AG10803 (cell line): Measurements from ENCODE around the gene FRMPD1.

Experiments
- DNase-seq: peaks from one replicate; pipeline ENCODE4 v3.0.0; 2010; ENCODE audit warnings: low read depth
- H3K4me3 ChIP-seq: 2 replicates; pipeline ENCODE4 v1.5.1; 2011; ENCODE audit warnings: mild to moderate bottlenecking, low read length, control low read depth
- CTCF ChIP-seq: conservative IDR thresholded peaks from 2 replicates; pipeline ENCODE4 v1.5.1; 2011; ENCODE audit warnings: mild to moderate bottlenecking, low read length, control low read depth, inconsistent platforms

Gene FRMPD1

GRCh38 chr9:37707748-37708147 lies 57.0 kb downstream of the FRMPD1 start:
- no peak for TF ChIP-seq CTCF

GRCh38 chr9:37710046-37710445 lies 59.3 kb downstream of the FRMPD1 start:
- TF ChIP-seq CTCF, result no peak
- no peak for DNase-seq
- H3K4me3 ChIP-seq, result no peak overlapping the region

More at GRCh38 chr9:37707748-37708147, 57.0 kb downstream of the FRMPD1 start:
- no peak overlapping the region for H3K4me3 ChIP-seq
- no peak for DNase-seq

- no peak for TF ChIP-seq CTCF
- no peak overlapping the region for H3K4me3 ChIP-seq
- DNase-seq, result no peak
Observed at GRCh38 chr9:37715260-37715659, 64.5 kb downstream of the FRMPD1 start.

- TF ChIP-seq CTCF, result no peak
Observed at GRCh38 chr9:37715991-37716505, 65.3 kb downstream of the FRMPD1 start.

GRCh38 chr9:37719526-37719925 lies 68.8 kb downstream of the FRMPD1 start:
- no peak for TF ChIP-seq CTCF
- no peak for DNase-seq
- no peak overlapping the region for H3K4me3 ChIP-seq

More at GRCh38 chr9:37715991-37716505, 65.3 kb downstream of the FRMPD1 start:
- H3K4me3 ChIP-seq, result no peak overlapping the region
- DNase-seq, result no peak

GRCh38 chr9:37727013-37727412 lies 76.3 kb downstream of the FRMPD1 start:
- no peak for DNase-seq
- no peak for TF ChIP-seq CTCF
- no peak overlapping the region for H3K4me3 ChIP-seq

GRCh38 chr9:37729499-37729898 lies 78.7 kb downstream of the FRMPD1 start:
- H3K4me3 ChIP-seq, result no peak overlapping the region
- no peak for TF ChIP-seq CTCF
- no peak for DNase-seq
